ENCODE measurements around the gene PRKN.

DNA sequence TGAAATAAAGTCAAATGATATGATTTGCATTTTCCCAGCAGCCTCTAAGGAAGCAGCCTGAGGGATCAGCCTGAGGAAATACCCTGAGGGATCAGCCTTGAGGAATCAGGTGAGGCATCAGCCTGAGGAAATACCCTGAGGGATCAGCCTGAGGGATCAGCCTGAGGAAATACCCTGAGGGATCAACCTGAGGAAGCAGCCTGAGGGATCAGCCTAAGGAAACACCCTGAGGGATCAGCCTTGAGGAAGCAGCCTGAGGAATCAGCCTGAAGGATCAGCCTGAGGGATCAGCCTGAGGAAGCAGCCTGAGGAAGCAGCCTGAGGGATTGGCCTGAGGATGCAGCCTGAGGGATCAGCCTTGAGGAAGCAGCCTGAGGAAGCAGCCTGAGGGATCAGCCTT is 784.0 kb downstream of the PRKN start:
- TF ChIP-seq POLR2A (IDR thresholded peaks at IDR 0.05; ENCODE audit: extremely low read depth, insufficient read length): no peak
- TF ChIP-seq, protein P1, sequence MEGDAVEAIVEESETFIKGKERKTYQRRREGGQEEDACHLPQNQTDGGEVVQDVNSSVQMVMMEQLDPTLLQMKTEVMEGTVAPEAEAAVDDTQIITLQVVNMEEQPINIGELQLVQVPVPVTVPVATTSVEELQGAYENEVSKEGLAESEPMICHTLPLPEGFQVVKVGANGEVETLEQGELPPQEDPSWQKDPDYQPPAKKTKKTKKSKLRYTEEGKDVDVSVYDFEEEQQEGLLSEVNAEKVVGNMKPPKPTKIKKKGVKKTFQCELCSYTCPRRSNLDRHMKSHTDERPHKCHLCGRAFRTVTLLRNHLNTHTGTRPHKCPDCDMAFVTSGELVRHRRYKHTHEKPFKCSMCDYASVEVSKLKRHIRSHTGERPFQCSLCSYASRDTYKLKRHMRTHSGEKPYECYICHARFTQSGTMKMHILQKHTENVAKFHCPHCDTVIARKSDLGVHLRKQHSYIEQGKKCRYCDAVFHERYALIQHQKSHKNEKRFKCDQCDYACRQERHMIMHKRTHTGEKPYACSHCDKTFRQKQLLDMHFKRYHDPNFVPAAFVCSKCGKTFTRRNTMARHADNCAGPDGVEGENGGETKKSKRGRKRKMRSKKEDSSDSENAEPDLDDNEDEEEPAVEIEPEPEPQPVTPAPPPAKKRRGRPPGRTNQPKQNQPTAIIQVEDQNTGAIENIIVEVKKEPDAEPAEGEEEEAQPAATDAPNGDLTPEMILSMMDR (IDR thresholded peaks at IDR 0.05; ENCODE audit: low read depth, low read length): no peak
- TF ChIP-seq, protein P2, sequence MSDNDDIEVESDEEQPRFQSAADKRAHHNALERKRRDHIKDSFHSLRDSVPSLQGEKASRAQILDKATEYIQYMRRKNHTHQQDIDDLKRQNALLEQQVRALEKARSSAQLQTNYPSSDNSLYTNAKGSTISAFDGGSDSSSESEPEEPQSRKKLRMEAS (IDR thresholded peaks at IDR 0.05; ENCODE audit: low read depth, low read length): no peak
- no peak for TF ChIP-seq MYC (IDR thresholded peaks at IDR 0.05; ENCODE audit: low read depth, low read length)
